Nephron progenitor cell (in vitro differentiated cells): ENCODE results near the gene DCHS2.

ENCODE experiments used
- DNase-seq: peaks from one replicate; pipeline ENCODE4 v3.0.0; 2021
- H3K27ac Mint-ChIP-seq: 2 replicates; pipeline ENCODE4 v1.8.0; 2021; ENCODE audit warnings: mild to moderate bottlenecking, moderate library complexity, mixed read lengths
- H3K27me3 Mint-ChIP-seq: 2 replicates; pipeline ENCODE4 v1.8.0; 2021; ENCODE audit warnings: mild to moderate bottlenecking, low read depth, mixed read lengths; ENCODE audit not compliant: poor library complexity
- H3K36me3 Mint-ChIP-seq: 2 replicates; pipeline ENCODE4 v1.8.0; 2021; ENCODE audit warnings: low read depth, mixed read lengths
- H3K4me1 Mint-ChIP-seq: 2 replicates; pipeline ENCODE4 v1.8.0; 2021; ENCODE audit warnings: mixed read lengths
- H3K4me3 Mint-ChIP-seq: 2 replicates; pipeline ENCODE4 v1.8.0; 2021; ENCODE audit warnings: mild to moderate bottlenecking, moderate library complexity, mixed read lengths
- H3K9me3 Mint-ChIP-seq: 2 replicates; pipeline ENCODE4 v1.8.0; 2021; ENCODE audit warnings: mild to moderate bottlenecking, moderate library complexity, mixed read lengths
- TF ChIP-seq, protein P1 (sequence below): fragments of 200-600 bp; sonication (generic); IDR thresholded peaks from 2 replicates; pipeline ENCODE4 v1.5.0; 2021; ENCODE audit warnings: antibody characterized with exemption

The DCHS2 gene

DNA sequence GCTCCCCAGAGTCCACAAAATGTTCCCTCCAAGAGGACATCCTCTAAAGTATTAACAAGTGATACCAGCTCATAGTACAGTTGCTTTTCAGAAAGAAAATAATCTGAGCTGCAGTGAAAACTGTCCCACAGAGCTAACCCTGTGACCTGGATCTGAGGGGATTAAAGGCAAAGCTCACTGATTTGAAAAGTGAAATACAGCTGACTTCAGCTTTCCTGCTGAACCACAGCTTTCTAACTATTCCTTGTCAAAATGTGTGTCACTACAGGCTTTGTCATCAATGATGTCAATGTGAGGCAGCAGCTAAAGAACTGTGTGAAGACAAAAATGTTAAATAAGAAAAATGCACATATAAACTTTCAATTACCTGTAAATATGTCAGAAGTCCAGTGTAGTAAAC, 36.9 kb downstream of the DCHS2 start:
- no peak overlapping the region for H3K27ac Mint-ChIP-seq
- no peaks in the 10 kb centered on the region for H3K36me3 Mint-ChIP-seq
- H3K4me3 Mint-ChIP-seq = no peak overlapping the region
- peaks cover 3% of the 10 kb centered on the region for H3K9me3 Mint-ChIP-seq
- peaks cover 5% of the 10 kb centered on the region for H3K27me3 Mint-ChIP-seq
- DNase-seq = no peak
- no peaks in the 10 kb centered on the region for H3K4me1 Mint-ChIP-seq
- TF ChIP-seq, protein P1, sequence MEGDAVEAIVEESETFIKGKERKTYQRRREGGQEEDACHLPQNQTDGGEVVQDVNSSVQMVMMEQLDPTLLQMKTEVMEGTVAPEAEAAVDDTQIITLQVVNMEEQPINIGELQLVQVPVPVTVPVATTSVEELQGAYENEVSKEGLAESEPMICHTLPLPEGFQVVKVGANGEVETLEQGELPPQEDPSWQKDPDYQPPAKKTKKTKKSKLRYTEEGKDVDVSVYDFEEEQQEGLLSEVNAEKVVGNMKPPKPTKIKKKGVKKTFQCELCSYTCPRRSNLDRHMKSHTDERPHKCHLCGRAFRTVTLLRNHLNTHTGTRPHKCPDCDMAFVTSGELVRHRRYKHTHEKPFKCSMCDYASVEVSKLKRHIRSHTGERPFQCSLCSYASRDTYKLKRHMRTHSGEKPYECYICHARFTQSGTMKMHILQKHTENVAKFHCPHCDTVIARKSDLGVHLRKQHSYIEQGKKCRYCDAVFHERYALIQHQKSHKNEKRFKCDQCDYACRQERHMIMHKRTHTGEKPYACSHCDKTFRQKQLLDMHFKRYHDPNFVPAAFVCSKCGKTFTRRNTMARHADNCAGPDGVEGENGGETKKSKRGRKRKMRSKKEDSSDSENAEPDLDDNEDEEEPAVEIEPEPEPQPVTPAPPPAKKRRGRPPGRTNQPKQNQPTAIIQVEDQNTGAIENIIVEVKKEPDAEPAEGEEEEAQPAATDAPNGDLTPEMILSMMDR = no peak

DNA sequence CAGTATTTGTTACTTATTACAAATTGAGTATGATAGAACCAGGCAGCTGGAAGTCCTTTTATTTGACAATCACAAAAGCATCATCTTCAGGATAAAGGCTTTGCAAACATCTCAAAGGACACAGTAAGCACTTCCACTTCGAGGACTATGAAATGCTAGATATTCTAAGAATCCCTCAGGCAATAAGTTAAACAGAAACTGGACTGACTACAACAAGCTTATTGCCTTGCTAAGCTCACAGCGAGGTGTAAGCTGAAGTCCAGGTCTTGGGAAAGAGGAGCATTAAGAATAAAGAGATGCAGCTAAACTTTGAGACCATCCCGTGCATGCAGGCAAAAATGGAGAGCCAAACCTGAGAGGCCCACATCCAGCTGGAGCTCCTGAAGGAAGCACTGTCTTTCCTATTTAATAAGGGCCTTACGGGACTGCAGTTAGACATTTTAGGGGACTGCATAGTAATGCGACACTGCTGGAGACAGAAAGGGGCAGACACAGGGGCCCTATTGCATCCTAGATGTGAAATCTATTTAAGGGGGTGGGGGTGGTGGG, 38.7 kb downstream of the DCHS2 start:
- Mint-ChIP-seq H3K4me1 (no peaks in the 10 kb centered on the region), H3K36me3 (no peaks in the 10 kb centered on the region), H3K9me3 (peaks cover 3% of the 10 kb centered on the region), H3K27me3 (peaks cover 12% of the 10 kb centered on the region), H3K4me3 (no peak overlapping the region), H3K27ac (no peak overlapping the region)
- TF ChIP-seq, protein P1 = no peak
- DNase-seq = no peak

DNA sequence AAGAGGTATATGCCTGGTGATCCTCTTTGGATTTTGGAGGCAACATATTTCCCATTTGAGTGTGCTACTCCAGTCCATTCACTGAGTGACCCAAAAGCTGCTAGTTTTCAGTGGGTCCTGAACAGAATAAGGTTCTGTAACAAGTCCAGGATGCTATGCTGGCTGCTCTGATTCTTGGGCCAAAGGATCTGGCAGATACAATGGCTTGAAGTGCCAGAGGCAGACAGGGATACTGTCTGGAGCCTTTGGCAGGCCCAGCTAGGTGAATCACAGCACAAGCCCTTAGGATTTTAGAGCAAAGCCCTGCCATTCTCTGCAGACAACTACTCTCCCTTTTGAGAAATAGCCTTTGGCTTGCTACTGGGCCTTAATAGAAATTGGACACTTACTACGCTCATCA, 40.6 kb downstream of the DCHS2 start:
- Mint-ChIP-seq H3K4me3 (no peak overlapping the region), H3K36me3 (no peaks in the 10 kb centered on the region), H3K27ac (no peak overlapping the region), H3K4me1 (no peaks in the 10 kb centered on the region), H3K9me3 (peaks cover 3% of the 10 kb centered on the region), H3K27me3 (peaks cover 6% of the 10 kb centered on the region)
- TF ChIP-seq, protein P1 = no peak
- no peak for DNase-seq

DNA sequence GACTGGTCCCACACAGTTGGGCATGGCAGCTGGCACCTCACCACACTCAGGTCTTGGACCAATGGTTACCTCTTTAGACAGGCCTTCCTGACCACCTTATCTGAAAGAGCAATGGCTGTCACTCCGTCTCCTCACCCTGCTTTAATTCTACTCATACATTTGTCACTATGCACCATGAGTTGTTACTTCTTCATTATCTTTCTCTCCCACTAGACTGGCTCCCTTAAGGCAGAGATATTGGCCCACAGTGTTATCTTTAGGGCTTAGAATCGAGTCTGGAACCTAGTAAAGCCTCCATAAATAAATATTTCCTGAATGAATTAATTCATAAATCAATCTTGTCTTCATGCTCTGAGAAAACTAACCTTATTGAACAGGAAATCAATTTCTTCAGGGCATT, 46.6 kb downstream of the DCHS2 start:
- Mint-ChIP-seq H3K4me3 (no peak overlapping the region), H3K4me1 (no peaks in the 10 kb centered on the region), H3K27me3 (peaks cover 8% of the 10 kb centered on the region), H3K27ac (no peak overlapping the region), H3K36me3 (no peaks in the 10 kb centered on the region), H3K9me3 (no peaks in the 10 kb centered on the region)
- no peak for DNase-seq
- TF ChIP-seq, protein P1 = no peak

DNA sequence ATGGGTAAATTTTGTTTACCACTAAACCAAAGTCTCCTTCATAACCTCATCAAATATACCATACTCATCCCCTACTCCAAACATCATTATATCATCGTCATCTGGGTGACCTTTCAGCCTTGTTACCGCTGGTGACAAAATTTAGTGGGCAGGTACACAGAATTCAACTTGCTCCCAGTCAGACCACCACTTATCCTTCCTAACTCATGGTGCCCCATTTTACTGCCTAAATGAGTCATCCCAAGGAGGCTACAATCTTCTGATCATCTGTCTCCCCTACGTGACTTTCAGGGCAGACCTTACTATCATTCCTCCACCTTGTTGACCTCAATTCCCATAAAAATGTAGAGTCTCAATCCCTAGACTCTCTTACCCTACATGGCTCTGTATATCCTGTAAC, 49.6 kb downstream of the DCHS2 start:
- DNase-seq = no peak
- TF ChIP-seq, protein P1 = no peak
- H3K9me3 Mint-ChIP-seq = no peaks in the 10 kb centered on the region
- no peak overlapping the region for H3K4me3 Mint-ChIP-seq
- no peak overlapping the region for H3K27ac Mint-ChIP-seq
- peaks cover 6% of the 10 kb centered on the region for H3K27me3 Mint-ChIP-seq
- H3K4me1 Mint-ChIP-seq = no peaks in the 10 kb centered on the region
- no peaks in the 10 kb centered on the region for H3K36me3 Mint-ChIP-seq

DNA sequence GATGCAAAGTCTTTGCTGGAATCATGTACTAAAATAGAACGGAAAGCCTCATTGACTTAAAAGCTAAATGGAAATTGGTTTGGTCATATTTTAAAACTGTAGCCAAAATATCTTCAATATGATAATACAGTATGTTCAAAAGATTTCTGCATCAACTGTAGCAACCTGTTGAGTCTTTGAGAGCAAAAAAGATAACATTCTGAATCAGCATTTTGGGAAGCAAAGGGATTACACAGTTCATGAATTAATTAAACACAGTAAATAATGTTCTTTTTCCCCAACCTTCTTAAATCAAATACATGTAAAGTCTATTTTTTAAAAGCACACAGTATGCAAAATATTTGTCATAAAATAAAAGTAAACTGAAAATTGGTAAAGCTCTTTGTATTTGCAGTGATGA, 50.5 kb downstream of the DCHS2 start:
- Mint-ChIP-seq H3K27me3 (peaks cover 6% of the 10 kb centered on the region), H3K27ac (no peak overlapping the region), H3K4me1 (no peaks in the 10 kb centered on the region), H3K4me3 (no peak overlapping the region), H3K9me3 (no peaks in the 10 kb centered on the region), H3K36me3 (no peaks in the 10 kb centered on the region)
- TF ChIP-seq, protein P1 = no peak
- no peak for DNase-seq
